Activated T-cell treated with anti-CD3 and anti-CD28 coated beads for 48 hours (primary cell): Measurements from ENCODE around the gene LIME1.

ENCODE experiments used
- DNase-seq: peaks from one replicate; pipeline ENCODE4 v3.0.0-alpha.2; 2020; ENCODE audit warnings: low read depth

Gene LIME1

GRCh38 chr20:63749597-63750508, 13.4 kb downstream of the LIME1 start:
- DNase-seq: no peak

- DNase-seq: peak; percentile 42
These were observed 14.5 kb downstream of the LIME1 start for GRCh38 chr20:63750807-63751470.

GRCh38 chr20:63751471-63752271, 15.2 kb downstream of the LIME1 start:
- DNase-seq: no peak

- no peak for DNase-seq
These were observed 16.1 kb downstream of the LIME1 start for GRCh38 chr20:63752411-63753101.

GRCh38 chr20:63753381-63753780, 16.9 kb downstream of the LIME1 start:
- no peak for DNase-seq

- no peak for DNase-seq
These were observed 17.5 kb downstream of the LIME1 start for GRCh38 chr20:63754008-63754407.

- DNase-seq: no peak
These were observed 19.6 kb downstream of the LIME1 start for GRCh38 chr20:63755933-63756647.

- DNase-seq: no peak
These were observed 20.2 kb downstream of the LIME1 start for GRCh38 chr20:63756648-63756991.

GRCh38 chr20:63758152-63758551, 21.7 kb downstream of the LIME1 start:
- no peak for DNase-seq

- DNase-seq: no peak
These were observed 23.0 kb downstream of the LIME1 start for GRCh38 chr20:63759377-63759901.

- no peak for DNase-seq
These were observed 28.8 kb downstream of the LIME1 start for GRCh38 chr20:63765082-63765873.

GRCh38 chr20:63765902-63766301, 29.4 kb downstream of the LIME1 start:
- DNase-seq: no peak

- DNase-seq: no peak
These were observed 30.4 kb downstream of the LIME1 start for GRCh38 chr20:63766695-63767426.

GRCh38 chr20:63767456-63767855, 31.0 kb downstream of the LIME1 start:
- DNase-seq: no peak

- no peak for DNase-seq
These were observed 31.4 kb downstream of the LIME1 start for GRCh38 chr20:63767886-63768285.

GRCh38 chr20:63768591-63769515, 32.4 kb downstream of the LIME1 start:
- DNase-seq: no peak

GRCh38 chr20:63769891-63770474, 33.5 kb downstream of the LIME1 start:
- no peak for DNase-seq
